Hematopoietic multipotent progenitor cell (in vitro differentiated cells): Measurements from ENCODE around the gene LRRN3. TPM values are rescaled to one million over a fixed set of nuclear protein-coding genes. Genes with fewer than 3 reads are reported as not detected.

ENCODE experiments used
- DNase-seq, 3 donors: peaks; one replicate each; pipeline ENCODE4 v3.0.0-alpha.2; 2011 to 2015; ENCODE audit warnings: low read depth in 2 of 3, low spot score in 2 of 3
- total RNA-seq: library from RNA; depleted of rRNA; stranded (reverse); fragments of >200 nt; gene quantifications from one replicate; pipeline ENCODE4 v1.2.3, GENCODE V29; 2012

The LRRN3 gene
- total RNA-seq, 1 donor = under 0.01 TPM

DNA sequence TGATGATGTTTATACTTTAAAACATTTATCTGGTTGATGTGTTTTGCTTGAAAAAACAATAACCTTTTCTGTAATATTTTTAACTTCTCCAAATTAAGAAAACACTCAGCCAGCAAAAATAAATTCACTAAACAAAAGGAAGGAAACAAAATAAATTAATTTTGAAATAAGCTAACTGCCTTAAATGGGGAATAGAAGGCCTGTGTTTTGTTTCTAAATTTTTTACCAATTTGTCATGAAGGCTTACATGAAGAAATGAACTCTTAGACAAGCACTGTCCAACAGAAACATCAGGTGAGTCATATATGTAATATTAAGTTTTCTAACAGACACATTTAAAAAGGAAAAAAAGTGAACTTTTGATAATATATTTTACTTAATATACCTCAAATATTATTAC lies 68.5 kb downstream of the LRRN3 start:
- DNase-seq = no peak

DNA sequence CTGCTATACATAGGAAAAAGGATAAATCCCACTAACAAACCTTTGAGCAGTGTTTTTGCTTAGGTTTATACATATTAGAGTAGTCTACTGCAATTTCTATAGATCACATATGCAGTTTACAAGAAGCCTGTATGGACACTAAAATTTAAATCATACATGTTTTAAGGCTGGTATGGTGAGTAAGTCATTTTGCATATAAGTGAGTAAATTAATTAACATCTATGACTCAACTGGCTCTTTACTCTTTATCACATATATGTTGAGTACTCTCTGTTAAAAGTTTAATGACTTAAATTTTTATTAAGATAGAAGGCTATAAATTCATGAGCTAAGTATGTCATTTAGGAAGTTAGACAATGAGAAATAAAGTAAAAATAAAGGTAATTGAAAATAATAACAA lies 69.4 kb downstream of the LRRN3 start:
- no peak for DNase-seq

DNA sequence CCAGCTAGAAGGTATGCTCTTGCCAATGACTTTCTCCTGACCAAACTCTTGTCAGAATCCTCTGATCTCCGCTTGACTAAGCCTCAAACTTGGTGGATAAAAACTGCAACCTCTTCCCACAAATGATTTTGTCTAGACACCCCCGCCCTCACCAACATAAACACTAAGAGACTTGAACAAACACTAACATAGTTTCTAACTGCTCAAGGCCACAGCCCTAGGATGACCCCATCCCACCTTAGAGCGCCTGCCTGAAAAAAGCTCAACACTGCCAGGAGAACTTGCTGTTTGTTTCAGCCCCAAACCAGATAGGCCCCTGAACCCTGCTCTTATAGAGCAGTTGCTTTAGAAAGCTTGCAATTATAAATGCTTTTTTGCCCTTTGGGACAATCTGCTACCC lies 71.8 kb downstream of the LRRN3 start:
- no peak for DNase-seq

DNA sequence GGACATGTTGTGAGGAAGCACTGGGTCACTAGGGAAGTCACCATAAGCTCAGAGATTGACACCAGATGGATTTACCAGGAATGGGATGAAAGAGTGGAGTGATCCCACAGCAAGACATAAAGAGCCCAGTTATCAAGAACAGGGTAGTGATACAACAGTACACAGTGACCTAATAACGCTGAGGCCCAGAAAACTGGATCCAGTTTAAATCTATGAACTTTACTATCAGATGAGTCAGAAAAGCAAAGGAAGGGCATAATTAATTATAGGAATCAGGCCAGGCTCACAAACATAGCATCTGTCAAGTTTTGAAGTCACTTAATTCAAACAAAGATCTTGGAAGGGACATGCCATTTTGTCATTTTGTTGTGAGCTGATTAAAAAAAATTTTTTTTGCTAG lies 73.5 kb downstream of the LRRN3 start:
- DNase-seq = no peak

- no peak for DNase-seq
Observed at GRCh38 chr7:111168182-111168581, 77.3 kb downstream of the LRRN3 start.

- DNase-seq = no peak
Observed at GRCh38 chr7:111172564-111173257, 81.8 kb downstream of the LRRN3 start.

GRCh38 chr7:111173528-111173927 lies 82.6 kb downstream of the LRRN3 start:
- DNase-seq = no peak

- DNase-seq = no peak
Observed at GRCh38 chr7:111173990-111174389, 83.1 kb downstream of the LRRN3 start.

GRCh38 chr7:111174510-111174909 lies 83.6 kb downstream of the LRRN3 start:
- no peak for DNase-seq
